GM12878 (cell line): ENCODE data around the gene FXYD1.

Source experiments
- ATF3 ChIP-seq: IDR thresholded peaks from 2 replicates; pipeline ENCODE4 v1.6.1; 2011; ENCODE audit warnings: low read depth, mild to moderate bottlenecking, low read length, moderate library complexity, borderline replicate concordance; ENCODE audit errors: extremely low read depth
- CREB1 ChIP-seq: IDR thresholded peaks from 2 replicates; pipeline ENCODE4 v1.6.1; 2012; ENCODE audit warnings: low read depth, mild to moderate bottlenecking, inconsistent platforms
- CTCF ChIP-seq, 3 experiments: IDR thresholded peaks in 2 of 3; conservative IDR thresholded peaks in 1 of 3; 2 replicates each; pipeline ENCODE4 v1.5.1; 2011; ENCODE audit warnings: low read depth in 3 of 3, low read length in 3 of 3, mild to moderate bottlenecking in 3 of 3, control low read depth in 2 of 3, moderate library complexity in 2 of 3, inconsistent platforms in 1 of 3, mixed read lengths in 1 of 3; ENCODE audit not compliant: control insufficient read depth in 2 of 3, insufficient read depth in 1 of 3; ENCODE audit errors: extremely low read depth in 1 of 3
- MAX ChIP-seq: IDR thresholded peaks from 2 replicates; pipeline ENCODE4 v1.6.1; 2012; ENCODE audit warnings: low read depth, low read length, improper control_type of control experiment
- NKRF ChIP-seq: fragments of 450-650 bp; conservative IDR thresholded peaks from 2 replicates; pipeline ENCODE4 v1.6.1; 2017; ENCODE audit warnings: mild to moderate bottlenecking, moderate library complexity
- POLR2A ChIP-seq: IDR thresholded peaks from 2 replicates; pipeline ENCODE4 v1.6.1; 2011; ENCODE audit warnings: low read depth, mild to moderate bottlenecking, low read length
- POLR2AphosphoS5 ChIP-seq: IDR thresholded peaks from 2 replicates; pipeline ENCODE4 v1.6.1; 2011; ENCODE audit warnings: mild to moderate bottlenecking, low read length, inconsistent platforms
- PRDM15 ChIP-seq: fragments of 450-650 bp; formaldehyde crosslinking; IDR thresholded peaks from 2 replicates; pipeline ENCODE4 v1.4.0; 2020; ENCODE audit warnings: mild to moderate bottlenecking, moderate library complexity
- RAD21 ChIP-seq: IDR thresholded peaks from 2 replicates; pipeline ENCODE4 v1.6.1; 2011; ENCODE audit warnings: mild to moderate bottlenecking, low read depth, low read length, moderate library complexity; ENCODE audit not compliant: insufficient read depth
- RCOR1 ChIP-seq: conservative IDR thresholded peaks from 2 replicates; pipeline ENCODE4 v1.6.1; 2012; ENCODE audit warnings: low read depth, low read length, improper control_type of control experiment
- TCF12 ChIP-seq: IDR thresholded peaks from 2 replicates; pipeline ENCODE4 v1.6.1; 2011; ENCODE audit warnings: low read depth, mild to moderate bottlenecking, low read length
- ZNF207 ChIP-seq: fragments of 450-650 bp; IDR thresholded peaks from 2 replicates; pipeline ENCODE4 v1.6.1; 2014; ENCODE audit warnings: antibody characterized with exemption, mild to moderate bottlenecking, borderline replicate concordance

GRCh38 chr19:35100588-35101533, 37.8 kb upstream of the FXYD1 start:
- TF ChIP-seq POLR2A (no peak), TCF12 (no peak), RCOR1 (no peak), POLR2AphosphoS5 (no peak), ATF3 (no peak), CREB1 (no peak), PRDM15 (no peak), RAD21 (no peak), CTCF (IDR thresholded peaks at IDR 0.05 in 2 of 3, conservative IDR thresholded peaks at IDR 0.05 in 1 of 3; ENCODE audit: control insufficient read depth in 2 of 3, extremely low read depth in 1 of 3, insufficient read depth in 1 of 3, low read depth in 3 of 3, low read length in 3 of 3) (no peak), ZNF207 (no peak), MAX (no peak), NKRF (no peak)
